ENCODE data around the gene LCP2.

DNA sequence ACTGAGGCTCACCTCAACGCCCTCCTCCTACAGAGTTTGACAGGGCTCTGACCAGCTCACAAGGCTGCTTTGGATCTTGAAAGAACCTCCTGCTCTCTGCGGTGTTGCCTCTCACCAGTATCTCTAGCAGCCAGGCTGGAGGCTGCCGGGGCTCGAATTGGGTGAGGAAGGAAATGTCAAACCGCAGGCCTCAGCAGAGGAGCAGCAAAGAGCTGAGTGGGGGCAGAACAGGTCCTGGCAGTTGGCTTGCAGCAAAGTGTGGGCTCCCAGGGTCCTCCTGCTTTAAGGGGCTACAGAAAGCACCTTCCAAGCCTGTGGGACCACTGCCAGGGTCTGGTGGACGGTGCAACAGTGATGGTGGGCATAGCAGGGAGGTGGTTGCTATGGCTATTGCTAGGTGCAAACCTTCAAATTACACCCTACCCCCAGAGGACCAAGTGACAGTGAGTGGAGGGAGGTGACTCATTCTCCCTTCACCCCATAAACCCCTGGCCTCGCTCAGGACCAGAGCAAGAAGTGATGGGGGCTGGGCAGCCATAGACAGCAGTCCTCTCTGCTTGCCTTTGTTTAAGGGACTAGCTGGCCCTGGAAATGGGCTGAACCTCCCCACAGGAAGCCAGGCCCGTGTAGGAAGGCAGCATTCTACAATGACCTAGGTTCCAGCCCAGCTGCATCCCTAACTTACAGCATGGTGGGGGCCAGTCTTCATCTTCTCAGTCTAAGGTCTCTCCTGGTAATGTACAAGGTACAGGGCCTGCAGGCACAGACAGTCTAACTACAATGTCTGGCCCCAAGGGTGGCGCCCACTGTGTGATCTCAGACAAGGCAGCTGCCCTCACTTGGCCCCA is 18.7 kb downstream of the LCP2 start:
- no peak for TF ChIP-seq ZNF70 (CRISPR knock-in tag; IDR thresholded peaks at IDR 0.05)
- no peak for TF ChIP-seq GLIS3 (CRISPR knock-in tag; IDR thresholded peaks at IDR 0.05)
- no peak for TF ChIP-seq TOX (CRISPR knock-in tag; IDR thresholded peaks at IDR 0.05; ENCODE audit: borderline replicate concordance)
- TF ChIP-seq ZFP30 (CRISPR knock-in tag; IDR thresholded peaks at IDR 0.05) = no peak
- no peak for TF ChIP-seq ARNTL (CRISPR knock-in tag; IDR thresholded peaks at IDR 0.05; ENCODE audit: borderline replicate concordance, low read depth)
- TF ChIP-seq, protein P1, sequence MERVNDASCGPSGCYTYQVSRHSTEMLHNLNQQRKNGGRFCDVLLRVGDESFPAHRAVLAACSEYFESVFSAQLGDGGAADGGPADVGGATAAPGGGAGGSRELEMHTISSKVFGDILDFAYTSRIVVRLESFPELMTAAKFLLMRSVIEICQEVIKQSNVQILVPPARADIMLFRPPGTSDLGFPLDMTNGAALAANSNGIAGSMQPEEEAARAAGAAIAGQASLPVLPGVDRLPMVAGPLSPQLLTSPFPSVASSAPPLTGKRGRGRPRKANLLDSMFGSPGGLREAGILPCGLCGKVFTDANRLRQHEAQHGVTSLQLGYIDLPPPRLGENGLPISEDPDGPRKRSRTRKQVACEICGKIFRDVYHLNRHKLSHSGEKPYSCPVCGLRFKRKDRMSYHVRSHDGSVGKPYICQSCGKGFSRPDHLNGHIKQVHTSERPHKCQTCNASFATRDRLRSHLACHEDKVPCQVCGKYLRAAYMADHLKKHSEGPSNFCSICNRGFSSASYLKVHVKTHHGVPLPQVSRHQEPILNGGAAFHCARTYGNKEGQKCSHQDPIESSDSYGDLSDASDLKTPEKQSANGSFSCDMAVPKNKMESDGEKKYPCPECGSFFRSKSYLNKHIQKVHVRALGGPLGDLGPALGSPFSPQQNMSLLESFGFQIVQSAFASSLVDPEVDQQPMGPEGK (CRISPR knock-in tag; IDR thresholded peaks at IDR 0.05; ENCODE audit: borderline replicate concordance) = no peak
- no peak for TF ChIP-seq CSDC2 (CRISPR knock-in tag; IDR thresholded peaks at IDR 0.05)
- TF ChIP-seq RARB (CRISPR knock-in tag; IDR thresholded peaks at IDR 0.05) = no peak

Data from SK-N-SH treated with all-trans-retinoic acid at 6 μM for 48 hours (cell line).